Renal cortical epithelial cell (primary cell): ENCODE data around the gene FABP6. TPM values are rescaled to one million over a fixed set of nuclear protein-coding genes. Genes with fewer than 3 reads are reported as not detected.

Experiments
- total RNA-seq: library from RNA; depleted of rRNA; stranded (reverse); fragments of >200 nt; gene quantifications from 2 replicates; pipeline ENCODE4 v1.2.3, GENCODE V29; 2014

FABP6 gene
- total RNA-seq, 1 donor from 2014 or later: not detected

Other genes starting within 250 kb of the FABP6 start
- 77.2 and 83.0 TPM in 2 replicates for gene TTC1, start 220.4 kb upstream of the FABP6 start, total RNA-seq
- gene PWWP2A, start 110.1 kb upstream of the FABP6 start, total RNA-seq: 16.3 and 21.7 TPM in 2 replicates
- 4.2 and 5.3 TPM in 2 replicates for gene CCNJL, start 83.1 kb downstream of the FABP6 start, total RNA-seq
- not detected in 2 replicates for gene C1QTNF2, start 141.1 kb downstream of the FABP6 start, total RNA-seq
- 2.6 and 4.3 TPM in 2 replicates for gene FAM200C, start 170.5 kb downstream of the FABP6 start, total RNA-seq
- 75.5 and 111 TPM in 2 replicates for gene SLU7, start 189.6 kb downstream of the FABP6 start, total RNA-seq
- 19.9 and 107 TPM in 2 replicates for gene PTTG1, start 192.3 kb downstream of the FABP6 start, total RNA-seq